HL-60/S4 treated with retinoic acid at 250 ng/mL for 4 days and 3 days (cell line): ENCODE measurements around the gene PRDX2.
"Not testable (repeated sequence)": the region's sequence is repeated elsewhere in the genome, so short reads cannot be mapped to it uniquely, and the experiment has no call there.

Experiments
- in situ Hi-C: fragments of 300-500 bp; cut with MboI; formaldehyde crosslinking; loops from 2 replicates; pipeline ENCODE4 v1.7.0; 2022; ENCODE audit warnings: low sequenced_read_pairs

PRDX2 gene

GRCh38 chr19:12801466-12802266 is at the start of gene PRDX2, which contains the start of gene THSD8:
Gene PRDX2, minus strand, starts transcription at chr19:12801800. Its CDS starts 539 bp downstream, at chr19:12801261.
Gene THSD8, plus strand, starts transcription at chr19:12802069. Its CDS starts 3 bp downstream, at chr19:12802072.
- in situ Hi-C loops, result no loop called here

- in situ Hi-C loops, result no loop called here
Measured at GRCh38 chr19:12847159-12848139, 45.8 kb upstream of the PRDX2 start.

- in situ Hi-C loops, result not testable (repeated sequence)
Measured at GRCh38 chr19:12846613-12847012, 45.0 kb upstream of the PRDX2 start.

DNA sequence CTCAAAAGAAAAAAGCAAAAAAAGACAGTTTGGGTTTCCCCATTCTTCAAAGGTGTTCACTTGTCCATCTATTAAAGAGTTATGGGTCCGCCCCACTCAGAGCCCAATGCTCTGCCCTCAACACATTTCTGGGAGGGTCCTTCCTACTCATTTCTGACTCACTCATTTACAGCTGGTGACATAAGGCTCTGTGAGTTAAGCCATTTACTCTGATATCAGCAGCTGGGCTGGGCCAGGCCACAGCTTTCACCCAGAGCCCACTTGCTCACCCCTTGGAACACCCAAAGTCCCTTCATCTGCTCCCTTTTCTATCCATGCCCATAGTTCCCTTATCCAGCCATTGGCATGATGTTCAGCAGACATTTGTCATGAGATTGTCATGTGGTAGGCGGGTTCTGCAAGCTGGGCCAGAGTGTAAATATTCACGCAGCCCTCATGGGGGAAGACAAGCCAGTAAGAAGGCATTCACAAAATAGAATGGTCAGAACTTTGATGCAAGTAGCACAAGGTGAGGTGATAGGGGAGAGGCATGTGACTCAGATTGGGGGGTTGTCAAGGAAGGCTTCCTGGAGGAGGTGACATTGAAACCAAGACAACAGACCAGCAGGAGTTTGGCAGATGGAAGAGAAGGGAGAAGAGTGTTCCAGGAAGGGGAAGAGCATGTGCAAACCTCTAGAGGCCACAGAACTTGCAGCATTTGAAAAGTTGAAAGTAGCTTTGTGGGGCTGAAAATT is 42.6 kb upstream of the PRDX2 start:
- in situ Hi-C loops, result no loop called here

- in situ Hi-C loops, result no loop called here
Measured at GRCh38 chr19:12843328-12843727, 41.7 kb upstream of the PRDX2 start.

GRCh38 chr19:12842511-12842910 is 40.9 kb upstream of the PRDX2 start:
- in situ Hi-C loops, result no loop called here

DNA sequence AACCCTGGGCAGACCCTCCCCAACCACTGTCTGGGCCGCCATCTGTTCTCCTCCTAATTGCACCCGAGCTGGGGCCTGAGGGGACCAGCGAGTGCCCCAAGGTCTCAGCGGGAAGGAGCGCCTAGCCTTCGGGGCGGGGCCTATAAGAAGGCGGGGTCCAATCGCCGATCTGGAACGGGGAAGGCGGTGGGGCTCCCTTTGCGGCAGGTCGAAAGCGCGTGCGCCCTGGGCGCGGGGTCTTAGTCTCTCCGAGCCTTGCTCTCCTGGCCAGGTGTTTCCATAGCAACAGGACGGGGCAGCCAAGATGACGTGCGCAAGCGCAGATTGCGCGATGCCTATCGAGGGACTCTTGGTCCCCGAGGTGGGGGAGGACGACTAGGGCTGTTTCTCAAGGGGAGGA is 39.5 kb upstream of the PRDX2 start:
- in situ Hi-C loops, result no loop called here

DNA sequence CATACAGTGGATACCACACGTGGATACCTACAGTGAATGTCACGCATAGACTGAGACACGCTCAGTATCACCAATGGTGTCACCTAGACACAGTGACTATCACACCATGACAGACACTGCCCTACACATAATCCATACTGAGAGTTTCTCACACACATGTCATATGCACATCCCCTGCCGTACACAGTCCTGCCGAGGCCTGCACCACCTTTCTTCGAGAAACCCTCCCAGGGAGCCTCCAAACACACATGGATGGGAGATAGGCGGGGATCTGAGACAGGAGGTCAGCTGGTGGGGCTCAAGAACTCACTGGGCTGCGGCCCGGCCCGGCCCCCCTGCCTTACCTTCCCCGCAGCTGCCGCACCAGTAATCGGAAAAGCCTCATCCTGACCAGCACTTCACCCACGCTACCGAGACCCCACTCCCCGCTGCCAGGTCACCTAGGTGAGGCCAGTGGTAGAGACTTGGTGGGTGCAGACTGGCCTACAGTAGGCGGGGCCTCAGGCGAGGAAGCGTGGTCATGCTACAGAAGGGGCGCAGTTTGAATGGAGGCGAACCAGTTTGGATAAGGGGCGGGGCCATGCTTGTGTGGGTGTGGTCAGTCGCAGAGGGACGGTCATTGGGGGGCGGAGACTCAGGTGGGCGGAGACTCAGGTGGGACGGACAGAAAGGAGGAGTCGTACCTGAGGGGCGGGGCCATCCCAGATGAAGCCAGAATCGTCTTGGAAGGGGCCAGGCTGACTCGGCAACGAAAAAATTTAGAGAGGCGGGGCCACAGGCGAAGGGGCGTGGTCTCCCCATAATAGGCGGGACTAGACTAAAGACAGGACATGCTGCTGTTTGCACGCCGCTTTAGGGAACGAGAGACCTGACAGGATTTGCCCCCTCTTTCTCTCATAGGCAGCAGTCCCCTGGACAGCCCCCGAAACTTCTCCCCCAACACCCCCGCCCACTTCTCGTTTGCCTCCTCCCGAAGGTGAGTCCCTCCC is 38.8 kb upstream of the PRDX2 start:
- in situ Hi-C loops, result no loop called here

GRCh38 chr19:12838886-12839756 is 37.5 kb upstream of the PRDX2 start:
- in situ Hi-C loops, result no loop called here

GRCh38 chr19:12838182-12838885 is 36.7 kb upstream of the PRDX2 start, which contains the start of gene MAST1:
Gene MAST1, plus strand, starts transcription at chr19:12838515. Its CDS starts 58 bp downstream, at chr19:12838573.
- in situ Hi-C loops, result no loop called here

DNA sequence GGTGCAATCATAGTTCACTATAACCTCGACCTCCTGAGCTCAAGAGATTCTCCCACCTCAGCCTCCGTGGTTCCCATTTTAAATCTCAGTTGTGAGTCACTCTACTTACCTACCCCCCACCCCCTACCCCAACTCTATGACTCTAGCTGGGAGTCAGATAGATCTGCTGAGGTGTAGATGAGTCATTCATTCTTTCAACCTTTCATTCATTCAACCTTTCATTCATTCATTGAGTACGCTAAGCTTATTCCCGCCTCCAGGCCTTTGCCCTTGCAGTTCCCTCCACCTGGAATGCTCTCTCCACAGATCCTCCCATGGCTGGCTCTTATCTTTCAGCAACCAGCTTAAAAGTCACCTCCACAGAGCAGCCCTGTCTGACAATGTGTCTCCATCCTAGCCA is 35.6 kb upstream of the PRDX2 start:
- in situ Hi-C loops, result no loop called here

DNA sequence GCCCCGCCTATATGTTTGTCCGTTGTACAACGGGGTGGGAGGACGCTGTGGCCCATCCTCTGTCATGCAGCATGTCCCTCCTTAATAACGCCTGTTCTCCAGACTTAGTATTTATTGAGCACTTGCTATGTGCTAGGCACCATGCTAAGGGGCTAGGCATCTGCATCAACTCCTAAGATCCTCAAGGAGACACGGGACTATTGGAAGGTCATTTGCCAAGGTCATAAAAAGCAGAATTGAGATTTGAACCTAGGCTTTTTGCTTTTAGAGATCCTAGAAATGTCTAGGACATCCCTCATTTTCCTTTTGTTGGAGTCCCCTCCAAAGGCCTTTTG is 34.9 kb upstream of the PRDX2 start:
- in situ Hi-C loops, result no loop called here

- in situ Hi-C loops, result no loop called here
Measured at GRCh38 chr19:12834976-12835757, 33.6 kb upstream of the PRDX2 start.

- in situ Hi-C loops, result no loop called here
Measured at GRCh38 chr19:12834566-12834943, 33.0 kb upstream of the PRDX2 start, which contains the start of gene RTBDN. Gene RTBDN, minus strand, starts transcription at chr19:12834579. Its CDS starts 4,600 bp downstream, at chr19:12829979.

DNA sequence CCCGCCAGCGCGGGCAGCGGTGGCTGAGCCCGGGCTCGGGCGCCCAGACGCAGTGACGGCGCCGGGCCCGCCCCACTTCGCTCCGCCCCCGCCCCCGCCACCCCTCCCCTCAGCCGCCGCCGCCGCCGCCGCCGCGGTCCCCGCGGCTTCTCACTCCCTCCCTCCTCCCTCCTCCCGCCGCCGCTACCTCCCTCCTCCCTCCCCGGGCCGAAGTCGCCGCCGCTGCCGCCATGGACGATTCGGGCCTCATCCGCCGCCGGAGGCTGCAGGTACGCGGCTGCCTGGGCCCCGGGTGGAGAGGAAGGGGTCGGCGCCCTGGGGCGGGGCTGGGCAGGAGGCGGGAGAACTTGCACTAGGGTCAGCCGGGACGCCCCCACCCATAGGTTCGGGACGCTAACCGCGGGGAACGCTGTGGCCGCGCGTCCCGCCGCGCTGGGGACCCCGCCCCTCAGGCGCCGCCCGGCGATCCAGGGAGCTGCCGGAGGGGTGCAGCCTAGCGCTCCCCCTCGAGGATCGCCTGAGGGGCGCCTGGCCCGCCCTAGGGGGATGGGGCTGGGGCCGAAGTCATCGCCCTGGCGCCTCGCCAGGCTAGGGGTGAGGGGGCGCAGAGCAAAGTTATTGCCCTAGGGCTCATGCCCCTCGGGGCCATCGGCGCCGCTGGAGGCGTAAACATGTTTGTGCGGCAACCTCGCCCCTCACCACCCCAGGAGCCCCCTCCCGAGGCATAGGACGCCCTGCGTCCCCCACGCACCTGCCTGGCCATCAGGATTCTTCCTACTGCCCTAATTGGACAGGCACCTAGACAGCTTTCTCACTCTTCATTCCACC is 32.4 kb upstream of the PRDX2 start:
- in situ Hi-C loops, result no loop called here

- in situ Hi-C loops, result no loop called here
Measured at GRCh38 chr19:12833418-12833737, 31.8 kb upstream of the PRDX2 start.

DNA sequence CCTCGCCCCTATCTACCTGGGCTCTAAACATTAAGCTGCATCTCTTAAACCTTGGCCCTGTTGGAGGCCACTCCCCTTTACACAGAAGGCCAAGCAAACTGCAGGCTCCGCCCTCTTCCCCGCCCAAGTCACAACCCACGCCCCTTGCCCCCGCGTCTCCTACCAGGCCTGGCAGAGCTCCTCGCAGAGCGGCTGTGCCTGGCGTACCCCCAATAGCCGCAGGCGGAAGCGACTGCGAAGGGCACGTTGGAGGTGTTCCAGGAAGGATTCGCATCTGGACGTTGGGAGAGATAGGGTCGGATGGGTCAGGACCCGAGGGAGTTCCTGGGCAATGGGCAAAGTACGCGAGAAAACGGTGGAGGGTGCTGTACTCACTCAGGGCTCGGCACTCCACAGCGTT is 26.9 kb upstream of the PRDX2 start:
- in situ Hi-C loops, result no loop called here
